ENCODE data around the gene CES1. TPM values are rescaled to one million over a fixed set of nuclear protein-coding genes. Genes with fewer than 3 reads are reported as not detected.

The CES1 gene
- total RNA-seq (not detected in 2 replicates), polyA plus RNA-seq (not detected in 2 replicates)

- no peak within 1 kb of the TSS for H3K4me3 ChIP-seq
- no peak within 1 kb of the TSS for H3K27ac ChIP-seq
- no peaks in the 10 kb centered on the region for H3K27me3 ChIP-seq
- H3K9me3 ChIP-seq (ENCODE audit: low read depth), result no peaks in the 10 kb centered on the region
- DNase-seq (ENCODE audit: low read depth in 1 of 2, low spot score in 1 of 2), result peak in 1 of 2 donors; percentile 2
- no peaks in the 10 kb centered on the region for H3K4me1 ChIP-seq (ENCODE audit: low read depth)
- TF ChIP-seq CTCF (IDR thresholded peaks at IDR 0.05; ENCODE audit: low read depth, low read length), result no peak
- no peaks in the 10 kb centered on the region for H3K36me3 ChIP-seq
Observed at GRCh38 chr16:55832773-55833691, at the start of gene CES1. Gene CES1 (minus strand): TSS chr16:55833096. CDS start chr16:55833055, 41 bp downstream.

GRCh38 chr16:55876854-55877253, 44.0 kb upstream of the CES1 start:
- Histone ChIP-seq H3K4me3 (no peak overlapping the region), H3K9me3 (ENCODE audit: low read depth) (no peaks in the 10 kb centered on the region), H3K27ac (no peak overlapping the region), H3K27me3 (no peaks in the 10 kb centered on the region), H3K36me3 (no peaks in the 10 kb centered on the region), H3K4me1 (ENCODE audit: low read depth) (no peaks in the 10 kb centered on the region)
- TF ChIP-seq CTCF (IDR thresholded peaks at IDR 0.05; ENCODE audit: low read depth, low read length), result no peak
- DNase-seq (ENCODE audit: low read depth in 1 of 2, low spot score in 1 of 2), result no peak

- no peaks in the 10 kb centered on the region for H3K36me3 ChIP-seq
- H3K4me1 ChIP-seq (ENCODE audit: low read depth), result no peaks in the 10 kb centered on the region
- no peaks in the 10 kb centered on the region for H3K9me3 ChIP-seq (ENCODE audit: low read depth)
- H3K27me3 ChIP-seq, result no peaks in the 10 kb centered on the region
- H3K4me3 ChIP-seq, result no peak within 1 kb of the TSS
- DNase-seq (ENCODE audit: low read depth in 1 of 2, low spot score in 1 of 2), result no peak
- TF ChIP-seq CTCF (IDR thresholded peaks at IDR 0.05; ENCODE audit: low read depth, low read length), result no peak
- no peak within 1 kb of the TSS for H3K27ac ChIP-seq
Observed at GRCh38 chr16:55875273-55875672, 42.4 kb upstream of the CES1 start, which contains the start of gene CES5A. Gene CES5A (minus strand): TSS chr16:55875373. CDS start chr16:55875221, 152 bp downstream.

- H3K27ac ChIP-seq, result no peak overlapping the region
- no peak for TF ChIP-seq CTCF (IDR thresholded peaks at IDR 0.05; ENCODE audit: low read depth, low read length)
- DNase-seq (ENCODE audit: low read depth in 1 of 2, low spot score in 1 of 2), result no peak
- H3K27me3 ChIP-seq, result no peaks in the 10 kb centered on the region
- H3K36me3 ChIP-seq, result no peaks in the 10 kb centered on the region
- no peaks in the 10 kb centered on the region for H3K4me1 ChIP-seq (ENCODE audit: low read depth)
- no peaks in the 10 kb centered on the region for H3K9me3 ChIP-seq (ENCODE audit: low read depth)
- no peak overlapping the region for H3K4me3 ChIP-seq
Observed at GRCh38 chr16:55873122-55873521, 40.2 kb upstream of the CES1 start.

- H3K36me3 ChIP-seq, result no peaks in the 10 kb centered on the region
- no peaks in the 10 kb centered on the region for H3K27me3 ChIP-seq
- H3K4me1 ChIP-seq (ENCODE audit: low read depth), result no peaks in the 10 kb centered on the region
- H3K9me3 ChIP-seq (ENCODE audit: low read depth), result no peaks in the 10 kb centered on the region
- TF ChIP-seq CTCF (IDR thresholded peaks at IDR 0.05; ENCODE audit: low read depth, low read length), result no peak
- DNase-seq (ENCODE audit: low read depth in 1 of 2, low spot score in 1 of 2), result no peak
- H3K4me3 ChIP-seq, result no peak overlapping the region
- no peak overlapping the region for H3K27ac ChIP-seq
Observed at GRCh38 chr16:55872130-55872529, 39.2 kb upstream of the CES1 start.
